H1 (cell line): ENCODE results near the gene PNPLA3. TPM values are rescaled to one million over a fixed set of nuclear protein-coding genes. Genes with fewer than 3 reads are reported as not detected.

Source experiments
- CTCF ChIA-PET: fragments of 300-600 bp; sonication (Branson Sonifier 250); formaldehyde crosslinking; loops from one replicate; lab custom pipeline; 2021; ENCODE audit not compliant: partially characterized antibody; lab: Charles Lee
- POLR2A ChIA-PET: fragments of 300-600 bp; sonication (Branson Sonifier 250); formaldehyde crosslinking; loops from one replicate; lab custom pipeline; 2021; ENCODE audit warnings: inconsistent platforms; ENCODE audit not compliant: partially characterized antibody; lab: Charles Lee
- DNase-seq, 2 experiments: peaks; one replicate each; pipeline versions ENCODE4 v3.0.0 to v3.0.0-alpha.2; 2010 to 2022; ENCODE audit warnings: low spot score in 2 of 2, low read depth in 1 of 2, mixed read lengths in 1 of 2
- FAIRE-seq: peaks from 2 replicates; lab custom pipeline; 2011; peaks lifted over from hg19 to GRCh38; lab: Jason Lieb, UNC
- H2AFZ ChIP-seq: 2 replicates; pipeline ENCODE4 v1.8.1; 2012; ENCODE audit warnings: low read length, inconsistent platforms
- H2AK5ac ChIP-seq: 2 replicates; pipeline ENCODE4 v1.6.1; 2013; ENCODE audit warnings: low read depth, low read length
- H2BK120ac ChIP-seq: replicated peaks from 2 replicates; pipeline ENCODE3; 2013; ENCODE audit warnings: low read depth, low read length, inconsistent platforms
- H2BK12ac ChIP-seq: 2 replicates; pipeline ENCODE4 v1.6.1; 2013; ENCODE audit warnings: low read depth, low read length
- H2BK15ac ChIP-seq: 2 replicates; pipeline ENCODE4 v1.6.1; 2013; ENCODE audit warnings: low read length
- H2BK20ac ChIP-seq: 2 replicates; pipeline ENCODE4 v1.6.1; 2013; ENCODE audit warnings: low read length
- H2BK5ac ChIP-seq: 2 replicates; pipeline ENCODE4 v1.6.1; 2013; ENCODE audit warnings: low read depth, low read length
- H3K14ac ChIP-seq: 2 replicates; pipeline ENCODE4 v1.6.1; 2013; ENCODE audit warnings: inconsistent platforms; ENCODE audit not compliant: insufficient read length
- H3K18ac ChIP-seq: 2 replicates; pipeline ENCODE4 v1.6.1; 2013; ENCODE audit warnings: low read length; ENCODE audit errors: extremely low read depth
- H3K23ac ChIP-seq: 2 replicates; pipeline ENCODE4 v1.6.1; 2013; ENCODE audit warnings: inconsistent platforms; ENCODE audit not compliant: insufficient read length
- H3K23me2 ChIP-seq: 2 replicates; pipeline ENCODE4 v1.6.1; 2013; ENCODE audit warnings: low read depth, low read length
- H3K27ac ChIP-seq: 2 replicates; pipeline ENCODE4 v1.6.1; 2011; ENCODE audit warnings: low read depth, low read length, inconsistent platforms
- H3K27me3 ChIP-seq, 4 experiments: replicated peaks in 1 of 4; 1 replicate in 1 of 4; 2 replicates in 3 of 4; pipeline versions ENCODE4 v1.6.1 to v1.8.1; 2011 to 2013; ENCODE audit warnings: low read length in 3 of 4, mild to moderate bottlenecking in 3 of 4, inconsistent platforms in 2 of 4, mixed read lengths in 2 of 4, moderate library complexity in 1 of 4; ENCODE audit not compliant: control insufficient read depth in 3 of 4, insufficient read depth in 3 of 4; ENCODE audit errors: extremely low read depth in 1 of 4
- H3K36me3 ChIP-seq, 4 experiments: 2 replicates each; pipeline versions ENCODE4 v1.6.1 to v1.8.1; 2011 to 2013; ENCODE audit warnings: mild to moderate bottlenecking in 4 of 4, low read length in 3 of 4, moderate library complexity in 2 of 4, control low read depth in 1 of 4, inconsistent platforms in 1 of 4; ENCODE audit not compliant: insufficient read depth in 4 of 4, control insufficient read depth in 2 of 4
- H3K4ac ChIP-seq: replicated peaks from 2 replicates; pipeline ENCODE3; 2013; ENCODE audit warnings: low read length, low read depth, mixed read lengths, inconsistent platforms; ENCODE audit not compliant: insufficient read length
- H3K4me1 ChIP-seq, 4 experiments: replicated peaks in 1 of 4; 1 replicate in 1 of 4; 2 replicates in 3 of 4; pipeline versions ENCODE4 v1.6.1 to v1.8.1; 2011 to 2013; ENCODE audit warnings: low read length in 3 of 4, inconsistent platforms in 2 of 4, mixed read lengths in 1 of 4; ENCODE audit not compliant: insufficient read depth in 4 of 4, control insufficient read depth in 3 of 4
- H3K4me2 ChIP-seq, 2 experiments: 2 replicates each; pipeline versions ENCODE4 v1.6.1 to v1.8.1; 2011 to 2013; ENCODE audit warnings: low read depth in 2 of 2, low read length in 2 of 2, control low read depth in 1 of 2, inconsistent platforms in 1 of 2, mild to moderate bottlenecking in 1 of 2; ENCODE audit not compliant: insufficient read depth in 1 of 2
- H3K4me3 ChIP-seq, 4 experiments: fragments of 200-600, 300-600 bp in 1 of 4; sonication (generic), shearing (Covaris generic), sonication (Bioruptor Twin) in 1 of 4; 2 replicates each; pipeline versions ENCODE4 v1.5.1 to v1.8.1; 2011 to 2016; ENCODE audit warnings: low read length in 4 of 4, low read depth in 3 of 4, control low read depth in 2 of 4, inconsistent platforms in 2 of 4, mild to moderate bottlenecking in 2 of 4, mixed read lengths in 1 of 4, moderate library complexity in 1 of 4; ENCODE audit not compliant: insufficient read depth in 2 of 4; ENCODE audit errors: extremely low read depth in 1 of 4
- H3K56ac ChIP-seq: replicated peaks from 2 replicates; pipeline ENCODE3; 2013; ENCODE audit warnings: low read depth, mild to moderate bottlenecking, mixed read lengths, low read length, inconsistent platforms; ENCODE audit not compliant: insufficient read length
- H3K79me1 ChIP-seq: 2 replicates; pipeline ENCODE4 v1.6.1; 2013; ENCODE audit warnings: low read depth, low read length, control low read depth
- H3K79me2 ChIP-seq, 2 experiments: 2 replicates each; pipeline versions ENCODE4 v1.6.1 to v1.8.1; 2012 to 2013; ENCODE audit warnings: low read length in 2 of 2, mild to moderate bottlenecking in 2 of 2, inconsistent platforms in 1 of 2; ENCODE audit not compliant: insufficient read depth in 2 of 2, control insufficient read depth in 1 of 2
- H3K9ac ChIP-seq, 4 experiments: replicated peaks in 1 of 4; 1 replicate in 1 of 4; 2 replicates in 3 of 4; pipeline versions ENCODE4 v1.6.1 to v1.8.1; 2011 to 2013; ENCODE audit warnings: low read depth in 3 of 4, low read length in 3 of 4, control low read depth in 2 of 4, mild to moderate bottlenecking in 2 of 4, moderate library complexity in 2 of 4, inconsistent platforms in 1 of 4; ENCODE audit errors: extremely low read depth in 1 of 4
- H3K9me3 ChIP-seq, 2 experiments: 2 replicates each; pipeline versions ENCODE4 v1.6.1 to v1.8.1; 2012 to 2013; ENCODE audit warnings: mild to moderate bottlenecking in 2 of 2, moderate library complexity in 2 of 2, control low read depth in 1 of 2, inconsistent platforms in 1 of 2, low read depth in 1 of 2, low read length in 1 of 2, mixed read lengths in 1 of 2; ENCODE audit not compliant: insufficient read depth in 2 of 2
- H4K20me1 ChIP-seq, 2 experiments: replicated peaks in 1 of 2; 2 replicates each; pipeline versions ENCODE3 to v1.8.1; 2011 to 2013; ENCODE audit warnings: inconsistent platforms in 2 of 2, low read length in 2 of 2, mild to moderate bottlenecking in 1 of 2; ENCODE audit not compliant: insufficient read depth in 2 of 2, control insufficient read depth in 1 of 2
- H4K5ac ChIP-seq: 2 replicates; pipeline ENCODE4 v1.6.1; 2013; ENCODE audit warnings: low read length, low read depth, mixed read lengths, inconsistent platforms; ENCODE audit not compliant: insufficient read length
- H4K8ac ChIP-seq: 2 replicates; pipeline ENCODE4 v1.8.0; 2013; ENCODE audit warnings: mild to moderate bottlenecking, moderate library complexity, low read length, inconsistent platforms; ENCODE audit not compliant: insufficient read depth; ENCODE audit errors: extremely low read depth
- H4K91ac ChIP-seq: replicated peaks from 2 replicates; pipeline ENCODE3; 2013; ENCODE audit warnings: low read length, mixed read lengths, inconsistent platforms; ENCODE audit not compliant: insufficient read length
- CEBPB ChIP-seq: IDR thresholded peaks from 2 replicates; pipeline ENCODE4 v1.6.1; 2012; ENCODE audit warnings: low read depth, low read length
- CHD1 ChIP-seq: IDR thresholded peaks from 2 replicates; pipeline ENCODE4 v1.6.1; 2012; ENCODE audit warnings: low read depth, low read length, improper control_type of control experiment
- CTBP2 ChIP-seq: IDR thresholded peaks from 2 replicates; pipeline ENCODE4 v1.7.0; 2011; ENCODE audit warnings: borderline replicate concordance, mild to moderate bottlenecking, moderate library complexity, mixed read lengths, low read length; ENCODE audit not compliant: insufficient read depth, insufficient read length
- CTCF ChIP-seq, 3 experiments: IDR thresholded peaks; 1 replicate in 2 of 3; 2 replicates in 1 of 3; pipeline versions ENCODE4 v1.5.1 to v1.6.1; 2011; ENCODE audit warnings: low read length in 3 of 3, mild to moderate bottlenecking in 3 of 3, inconsistent platforms in 2 of 3, low read depth in 1 of 3, moderate library complexity in 1 of 3; ENCODE audit not compliant: insufficient read depth in 1 of 3; ENCODE audit errors: control extremely low read depth in 1 of 3
- KDM1A ChIP-seq: fragments of 200-600, 300-600 bp; sonication (generic); IDR thresholded peaks from 2 replicates; pipeline ENCODE4 v1.7.1; 2016; ENCODE audit warnings: mild to moderate bottlenecking, low read length, borderline replicate concordance
- MAX ChIP-seq: IDR thresholded peaks from 2 replicates; pipeline ENCODE4 v1.6.1; 2012; ENCODE audit warnings: inconsistent platforms
- SIX5 ChIP-seq: IDR thresholded peaks from 2 replicates; pipeline ENCODE4 v1.6.1; 2011; ENCODE audit warnings: mild to moderate bottlenecking, low read depth, low read length
- TAF1 ChIP-seq: IDR thresholded peaks from 2 replicates; pipeline ENCODE4 v1.6.1; 2011; ENCODE audit warnings: mild to moderate bottlenecking, low read depth, low read length
- TBP ChIP-seq: IDR thresholded peaks from 2 replicates; pipeline ENCODE4 v1.6.1; 2011; ENCODE audit warnings: low read depth, low read length, improper control_type of control experiment
- USF2 ChIP-seq: IDR thresholded peaks from 2 replicates; pipeline ENCODE4 v1.6.1; 2011; ENCODE audit warnings: low read length, improper control_type of control experiment
- WGBS, 2 experiments: shearing (Covaris generic) in 1 of 2; methylation state at CpG; one replicate each; pipeline versions ENCODE4 v1.1.6 to v1.1.7; 2013 to 2015; ENCODE audit warnings: low lambda C conversion rate in 2 of 2, mixed read lengths in 2 of 2, inconsistent platforms in 1 of 2, low coverage in 1 of 2, missing lambda C conversion rate in 1 of 2; ENCODE audit not compliant: insufficient replicate concordance in 2 of 2, insufficient coverage in 1 of 2, insufficient read length in 1 of 2; ENCODE audit errors: extremely low coverage in 1 of 2, missing lambda C conversion rate in 1 of 2; 5-methylcytosine and 5-hydroxymethylcytosine counted together
- polyA plus RNA-seq, 7 experiments: library from polyadenylated mRNA; depleted of rRNA in 3 of 7; stranded (reverse) in 5 of 7; unstranded in 2 of 7; fragments of >200 nt in 5 of 7; fragments of 200-250 nt in 2 of 7; gene quantifications; 1 replicate in 5 of 7; 2 replicates in 1 of 7; 4 replicates in 1 of 7; pipeline versions ENCODE4 v1.2.1 to v1.2.3, GENCODE V29; 2011 to 2013; ENCODE audit warnings: missing spikeins in 2 of 7, mixed read lengths in 2 of 7
- total RNA-seq: library from RNA; stranded (reverse); fragmentation: NEBNext Ultra II Directional; extraction: Animal tissue kit (Norgen Biotek cat#: 25700); gene quantifications from 2 replicates; pipeline ENCODE4 v1.2.1, GENCODE V29; 2021

The PNPLA3 gene
- total and polyA plus RNA-seq, 2 of the 8 experiments (the other 6 are each of a cell fraction or from before 2014, with no cell fraction given) = 17.5 to 23.4 TPM

- Histone ChIP-seq H3K4ac (no peak overlapping the region), H3K27ac (no peak overlapping the region), H3K9ac (no peak overlapping the region), H2AFZ (no peak overlapping the region), H3K79me2 (no peaks in the 10 kb centered on the region), H4K20me1 (peaks cover 0 to 9% of the 10 kb centered on the region in 2 experiments), H3K18ac (no peak overlapping the region), H3K9me3 (no peaks in the 10 kb centered on the region), H3K4me1 (peaks cover 0 to 2% (median 1%) of the 10 kb centered on the region in 4 experiments; a peak in 3 of 7 replicates), H3K23ac (no peak overlapping the region), H2BK120ac (no peak overlapping the region), H3K56ac (no peak overlapping the region), H4K91ac (no peak overlapping the region), H3K23me2 (no peaks in the 10 kb centered on the region), H4K5ac (no peak overlapping the region), H2BK15ac (no peak overlapping the region), H3K36me3 (peaks cover 3 to 22% (median 18%) of the 10 kb centered on the region in 4 experiments; a peak in 5 of 8 replicates), H2BK12ac (no peak overlapping the region), H4K8ac (no peak overlapping the region), H3K4me3 (no peak overlapping the region), H2AK5ac (no peak overlapping the region), H2BK5ac (no peak overlapping the region), H2BK20ac (no peak overlapping the region), H3K4me2 (no peak overlapping the region), H3K14ac (no peak overlapping the region), H3K27me3 (no peaks in the 10 kb centered on the region), H3K79me1 (no peaks in the 10 kb centered on the region)
- DNase-seq (no peak), FAIRE-seq (no peak)
- WGBS, 2 experiments = 86% methylated on average over 9 of the region's 9 CpGs; no CpG with 5 or more reads in 1 of the 2 experiments
- ChIA-PET POLR2A (interaction anchor here (0.6 kb wide), 1 partner anchor 43 kb away, joined by 3 read pairs; no protein-coding TSS in a partner anchor), CTCF (interaction anchor here (0.6 to 5.7 kb wide), 35 partner anchors 10 to 631 kb away, joined by 3 to 100 read pairs (median 5); no protein-coding TSS in a partner anchor)
- no peak for TF ChIP-seq MAX
- no peak for TF ChIP-seq CHD1
- no peak for TF ChIP-seq CTCF (IDR thresholded peaks at IDR 0.05; ENCODE audit: control extremely low read depth in 1 of 3, insufficient read depth in 1 of 3, low read depth in 1 of 3, low read length in 3 of 3)
- no peak for TF ChIP-seq TBP
- no peak for TF ChIP-seq CTBP2
- TF ChIP-seq TAF1 = no peak
- no peak for TF ChIP-seq CEBPB
- TF ChIP-seq USF2 = no peak
- no peak for TF ChIP-seq KDM1A
- no peak for TF ChIP-seq SIX5
Observed at GRCh38 chr22:43994416-43994815, 70.8 kb downstream of the PNPLA3 start.
